T-cell (primary cell): Measurements from ENCODE around the gene PGC. TPM values are rescaled to one million over a fixed set of nuclear protein-coding genes. Genes with fewer than 3 reads are reported as not detected.

Experiments
- ATAC-seq, 4 experiments: fragments of 200-7000 bp in 3 of 4; fragments of 150-1000 bp in 1 of 4; cut with Tn5 transposase; replicated peaks in 1 of 4; 1 replicate in 3 of 4; 2 replicates in 1 of 4; pipeline ENCODE4 v1.10.0; 2021; ENCODE audit warnings: moderate library complexity in 3 of 4, mild to moderate bottlenecking in 2 of 4, moderate number of reproducible peaks in 1 of 4
- CTCF ChIA-PET, 2 donors: fragments of 300-600 bp; sonication (Branson Sonifier 250); formaldehyde crosslinking; loops; one replicate each; lab custom pipeline; 2022; ENCODE audit warnings: antibody characterized with exemption in 2 of 2; lab: Charles Lee
- POLR2A ChIA-PET, 2 donors: fragments of 300-600 bp; sonication (Branson Sonifier 250); formaldehyde crosslinking; loops; one replicate each; lab custom pipeline; 2022; ENCODE audit warnings: antibody characterized with exemption in 2 of 2; lab: Charles Lee
- DNase-seq, 35 experiments: peaks; one replicate each; pipeline versions ENCODE4 v3.0.0 to v3.0.0-alpha.2; 2013 to 2023
- H3K27ac ChIP-seq: one replicate; pipeline ENCODE4 v1.5.1; 2013; ENCODE audit warnings: low read length
- H3K27me3 ChIP-seq, 2 experiments: replicated peaks in 1 of 2; 1 replicate in 1 of 2; 2 replicates in 1 of 2; pipeline versions ENCODE4 v1.6.1 to v1.7.0; 2013; ENCODE audit warnings: low read length in 1 of 2, mixed read lengths in 1 of 2; ENCODE audit not compliant: control insufficient read depth in 2 of 2, insufficient read depth in 2 of 2; ENCODE audit errors: extremely low read depth in 1 of 2
- H3K36me3 ChIP-seq, 2 donors: 1 replicate in 1 of 2; 2 replicates in 1 of 2; pipeline versions ENCODE4 v1.6.1 to v1.7.0; 2013; ENCODE audit warnings: low read length in 1 of 2; ENCODE audit not compliant: control insufficient read depth in 2 of 2, insufficient read depth in 1 of 2; ENCODE audit errors: extremely low read depth in 1 of 2
- H3K4me1 ChIP-seq, 2 experiments: 1 replicate in 1 of 2; 2 replicates in 1 of 2; pipeline versions ENCODE4 v1.6.1 to v1.7.0; 2013; ENCODE audit warnings: low read length in 2 of 2, mixed read lengths in 1 of 2; ENCODE audit not compliant: insufficient read depth in 2 of 2, control insufficient read depth in 1 of 2; ENCODE audit errors: extremely low read depth in 1 of 2
- H3K4me3 ChIP-seq, 2 donors: 1 replicate in 1 of 2; 2 replicates in 1 of 2; pipeline versions ENCODE4 v1.5.1 to v1.7.0; 2013; ENCODE audit warnings: mild to moderate bottlenecking in 2 of 2, low read length in 1 of 2, moderate library complexity in 1 of 2; ENCODE audit not compliant: control insufficient read depth in 1 of 2; ENCODE audit errors: extremely low read depth in 1 of 2
- H3K9me3 ChIP-seq: 2 replicates; pipeline ENCODE4 v1.7.0; 2013
- H3K27ac Mint-ChIP-seq, 2 donors: one replicate each; pipeline ENCODE4 v1.8.0; 2020 to 2021; ENCODE audit warnings: mild to moderate bottlenecking in 2 of 2, mixed read lengths in 2 of 2
- H3K27me3 Mint-ChIP-seq, 2 donors: one replicate each; pipeline ENCODE4 v1.8.0; 2021 to 2022; ENCODE audit warnings: mixed read lengths in 2 of 2
- H3K36me3 Mint-ChIP-seq: one replicate; pipeline ENCODE4 v1.8.0; 2021; ENCODE audit warnings: mixed read lengths
- H3K4me1 Mint-ChIP-seq, 3 donors: one replicate each; pipeline ENCODE4 v1.8.0; 2020 to 2022; ENCODE audit warnings: mixed read lengths in 3 of 3, mild to moderate bottlenecking in 1 of 3
- H3K4me3 Mint-ChIP-seq, 3 donors: one replicate each; pipeline ENCODE4 v1.8.0; 2020 to 2022; ENCODE audit warnings: mild to moderate bottlenecking in 3 of 3, mixed read lengths in 3 of 3, moderate library complexity in 3 of 3
- H3K9me3 Mint-ChIP-seq, 3 donors: one replicate each; pipeline ENCODE4 v1.8.0; 2020 to 2022; ENCODE audit warnings: mixed read lengths in 3 of 3
- WGBS: methylation state at CpG from one replicate; pipeline ENCODE4 v1.1.5; 2013; ENCODE audit warnings: missing lambda C conversion rate; ENCODE audit not compliant: insufficient coverage; 5-methylcytosine and 5-hydroxymethylcytosine counted together
- total RNA-seq, 35 experiments: library from RNA in 6 of 35; stranded (reverse) in 6 of 35; fragments of 120-200 nt in 1 of 35; gene quantifications; one replicate each; pipeline versions ENCODE4 v1.2.1 to v1.2.4 and lab custom pipeline; 2013 to 2026

The PGC gene
- total RNA-seq, 5 donors from 2014 or later (not counting 1 experiment from before 2014, with no cell fraction given) = 0.58 to 0.86 (median 0.70) TPM; not detected in 2

- no peak for ATAC-seq
- H3K9me3 Mint-ChIP-seq = no peaks in the 10 kb centered on the region
- Histone ChIP-seq H3K36me3 (no peaks in the 10 kb centered on the region), H3K27me3 (no peaks in the 10 kb centered on the region), H3K9me3 (no peaks in the 10 kb centered on the region), H3K4me1 (peaks cover 30 to 80% of the 10 kb centered on the region in 2 experiments), H3K4me3 (no peak overlapping the region), H3K27ac (no peak overlapping the region)
- H3K4me3 Mint-ChIP-seq = no peak overlapping the region
- no peaks in the 10 kb centered on the region for H3K36me3 Mint-ChIP-seq
- DNase-seq = no peak
- H3K4me1 Mint-ChIP-seq = peaks cover 45 to 81% (median 46%) of the 10 kb centered on the region in 3 donors
- 98% methylated on average over 5 of the region's 7 CpGs for WGBS
- no peak overlapping the region for H3K27ac Mint-ChIP-seq
- no peaks in the 10 kb centered on the region for H3K27me3 Mint-ChIP-seq
- CTCF ChIA-PET = interaction anchor here in 1 of 2 donors (0.8 kb wide), 1 partner anchor 1285 kb away, joined by 3 read pairs; the partner anchor contains the start of gene KLHDC3
- POLR2A ChIA-PET = no interaction called here
Observed at GRCh38 chr6:41729624-41730023, 17.6 kb downstream of the PGC start.

- Histone ChIP-seq H3K4me1 (peaks cover 34 to 86% of the 10 kb centered on the region in 2 experiments), H3K9me3 (no peaks in the 10 kb centered on the region), H3K27ac (peak overlapping the region; percentile 21), H3K36me3 (no peaks in the 10 kb centered on the region), H3K4me3 (no peak overlapping the region), H3K27me3 (no peaks in the 10 kb centered on the region)
- CTCF ChIA-PET = no interaction called here
- ATAC-seq (no peak), DNase-seq (no peak)
- peak overlapping the region in 1 of 3 donors; percentile 3 for H3K4me3 Mint-ChIP-seq
- 94% methylated on average over 7 of the region's 7 CpGs for WGBS
- POLR2A ChIA-PET = no interaction called here
- no peaks in the 10 kb centered on the region for H3K27me3 Mint-ChIP-seq
- H3K36me3 Mint-ChIP-seq = no peaks in the 10 kb centered on the region
- H3K4me1 Mint-ChIP-seq = peaks cover 48 to 84% (median 48%) of the 10 kb centered on the region in 3 donors
- H3K9me3 Mint-ChIP-seq = no peaks in the 10 kb centered on the region
- peak overlapping the region in 1 of 2 donors; percentile 36 for H3K27ac Mint-ChIP-seq
Observed at GRCh38 chr6:41728954-41729353, 18.2 kb downstream of the PGC start.

GRCh38 chr6:41728073-41728936, 18.9 kb downstream of the PGC start:
- DNase-seq = peak in 4 of 35 experiments; percentile 6 to 38 (median 14)
- Histone ChIP-seq H3K9me3 (no peaks in the 10 kb centered on the region), H3K27me3 (no peaks in the 10 kb centered on the region), H3K4me3 (peak overlapping the region in 1 of 2 donors; percentile 23), H3K4me1 (peaks cover 31 to 84% of the 10 kb centered on the region in 2 experiments), H3K36me3 (peaks cover 0 to 1% of the 10 kb centered on the region in 2 donors), H3K27ac (peak overlapping the region; percentile 21)
- Mint-ChIP-seq H3K4me3 (peak overlapping the region in 1 of 3 donors; percentile 3), H3K9me3 (no peaks in the 10 kb centered on the region), H3K36me3 (no peaks in the 10 kb centered on the region), H3K27me3 (no peaks in the 10 kb centered on the region), H3K4me1 (peaks cover 42 to 83% (median 46%) of the 10 kb centered on the region in 3 donors), H3K27ac (peak overlapping the region; percentile 22 to 36)
- 90% methylated on average over 10 of the region's 19 CpGs for WGBS
- POLR2A ChIA-PET = no interaction called here
- CTCF ChIA-PET = no interaction called here
- ATAC-seq = no peak

GRCh38 chr6:41727705-41728072, 19.5 kb downstream of the PGC start:
- Histone ChIP-seq H3K27ac (peak overlapping the region; percentile 9), H3K27me3 (no peaks in the 10 kb centered on the region), H3K9me3 (no peaks in the 10 kb centered on the region), H3K4me3 (peak overlapping the region in 1 of 2 donors; percentile 23), H3K36me3 (peaks cover 0 to 3% of the 10 kb centered on the region in 2 donors), H3K4me1 (peaks cover 28 to 78% of the 10 kb centered on the region in 2 experiments)
- peaks cover 38 to 82% (median 40%) of the 10 kb centered on the region in 3 donors for H3K4me1 Mint-ChIP-seq
- DNase-seq (no peak), ATAC-seq (no peak)
- no peaks in the 10 kb centered on the region for H3K9me3 Mint-ChIP-seq
- ChIA-PET CTCF (no interaction called here), POLR2A (no interaction called here)
- H3K27ac Mint-ChIP-seq = peak overlapping the region in 1 of 2 donors; percentile 28
- no peaks in the 10 kb centered on the region for H3K27me3 Mint-ChIP-seq
- no peak overlapping the region for H3K4me3 Mint-ChIP-seq
- no peaks in the 10 kb centered on the region for H3K36me3 Mint-ChIP-seq
- WGBS = 78% methylated on average over 2 of the region's 3 CpGs

- Histone ChIP-seq H3K4me1 (peaks cover 22 to 71% of the 10 kb centered on the region in 2 experiments), H3K4me3 (peak overlapping the region in 1 of 2 donors; percentile 23), H3K9me3 (no peaks in the 10 kb centered on the region), H3K27me3 (no peaks in the 10 kb centered on the region), H3K36me3 (peaks cover 0 to 3% of the 10 kb centered on the region in 2 donors), H3K27ac (peak overlapping the region; percentile 16)
- peak overlapping the region in 2 of 3 donors; percentile 40 to 62 for H3K4me3 Mint-ChIP-seq
- no peaks in the 10 kb centered on the region for H3K9me3 Mint-ChIP-seq
- H3K4me1 Mint-ChIP-seq = peaks cover 33 to 77% (median 33%) of the 10 kb centered on the region in 3 donors
- POLR2A ChIA-PET = interaction anchor here in 1 of 2 donors (0.6 kb wide), 1 partner anchor 124 kb away, joined by 6 read pairs; no protein-coding TSS in a partner anchor
- no peaks in the 10 kb centered on the region for H3K27me3 Mint-ChIP-seq
- ATAC-seq (peak in 1 of 4 experiments; percentile 17), DNase-seq (no peak)
- CTCF ChIA-PET = no interaction called here
- no peaks in the 10 kb centered on the region for H3K36me3 Mint-ChIP-seq
- H3K27ac Mint-ChIP-seq = peak overlapping the region; percentile 28 to 82
- WGBS = no CpG with 5 or more reads among the region's 7 CpGs
Observed at GRCh38 chr6:41726876-41727275, 20.3 kb downstream of the PGC start.

- Histone ChIP-seq H3K27me3 (no peaks in the 10 kb centered on the region), H3K36me3 (peaks cover 2 to 3% of the 10 kb centered on the region in 2 donors), H3K4me1 (peaks cover 19 to 54% of the 10 kb centered on the region in 2 experiments), H3K4me3 (no peak overlapping the region), H3K9me3 (no peaks in the 10 kb centered on the region), H3K27ac (no peak overlapping the region)
- Mint-ChIP-seq H3K9me3 (no peaks in the 10 kb centered on the region), H3K27ac (no peak overlapping the region), H3K4me1 (peaks cover 16 to 67% (median 19%) of the 10 kb centered on the region in 3 donors), H3K4me3 (no peak overlapping the region), H3K27me3 (no peaks in the 10 kb centered on the region), H3K36me3 (no peaks in the 10 kb centered on the region)
- DNase-seq (no peak), ATAC-seq (no peak)
- 78% methylated on average over 3 of the region's 13 CpGs for WGBS
- ChIA-PET POLR2A (no interaction called here), CTCF (no interaction called here)
Observed at GRCh38 chr6:41724586-41725501, 22.4 kb downstream of the PGC start.
